ENCODE results near the gene RTEL1.
"Not testable (repeated sequence)": the region's sequence is repeated elsewhere in the genome, so short reads cannot be mapped to it uniquely, and the experiment has no call there.

Gene RTEL1

DNA sequence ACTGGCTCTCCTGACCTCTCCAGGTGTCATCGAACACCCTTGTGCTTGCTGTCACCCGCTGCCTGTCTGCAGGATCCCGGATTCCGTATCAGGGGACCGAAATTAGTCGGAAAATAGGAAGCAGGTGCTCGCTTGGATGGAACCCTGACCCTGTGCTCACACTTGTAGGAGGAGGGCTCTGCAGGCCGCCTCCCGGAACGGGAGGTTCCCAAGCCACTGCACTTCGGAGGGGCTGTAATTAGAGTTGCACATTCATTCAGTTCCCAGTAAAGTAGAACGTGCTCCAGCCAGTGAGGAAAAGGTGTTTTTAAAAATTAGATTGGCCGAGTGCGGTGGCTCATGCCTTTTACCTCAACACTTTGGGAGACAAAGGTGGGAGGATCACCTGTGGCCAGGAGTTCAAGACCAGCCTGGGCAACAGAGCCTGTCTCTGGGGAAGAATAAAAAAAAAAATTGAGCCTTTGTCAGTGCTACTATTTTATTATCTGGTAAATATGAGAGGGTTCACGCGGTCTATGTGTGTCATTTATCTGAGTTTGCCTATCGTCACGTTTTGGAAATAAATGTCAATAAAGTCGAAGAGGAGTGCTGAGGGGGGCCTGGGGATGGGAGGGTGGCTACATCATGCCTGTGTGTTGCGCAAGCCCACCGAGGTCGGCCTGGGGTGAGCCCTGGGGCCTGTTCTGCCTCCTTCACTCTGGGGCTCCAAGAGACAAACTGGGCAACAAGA, 29.7 kb upstream of the RTEL1 start:
- DNase-seq (ENCODE audit: low read depth in 3 of 3) = peak in 2 of 3 experiments; percentile 43 to 54

DNA sequence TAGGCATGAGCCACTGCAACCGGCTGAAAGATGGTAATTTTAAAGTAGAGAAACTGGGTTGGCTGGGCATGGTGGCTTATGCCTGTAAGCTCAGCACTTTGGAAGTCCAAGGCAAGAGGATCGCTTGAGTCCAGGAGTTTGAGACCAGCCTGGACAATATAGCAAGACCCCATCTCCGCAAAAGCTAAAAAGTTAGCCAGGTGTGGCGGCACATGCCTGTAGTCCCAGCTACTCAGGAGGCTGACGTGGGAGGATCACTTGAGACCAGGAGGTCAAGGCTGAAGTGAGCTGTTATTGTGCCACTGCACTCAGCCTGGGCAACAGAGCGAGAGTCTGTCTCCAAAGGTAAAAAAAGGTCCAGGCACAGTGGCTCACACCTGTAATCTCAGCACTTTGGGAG, 27.2 kb upstream of the RTEL1 start:
- not testable (repeated sequence) for DNase-seq (ENCODE audit: low read depth in 3 of 3)

DNA sequence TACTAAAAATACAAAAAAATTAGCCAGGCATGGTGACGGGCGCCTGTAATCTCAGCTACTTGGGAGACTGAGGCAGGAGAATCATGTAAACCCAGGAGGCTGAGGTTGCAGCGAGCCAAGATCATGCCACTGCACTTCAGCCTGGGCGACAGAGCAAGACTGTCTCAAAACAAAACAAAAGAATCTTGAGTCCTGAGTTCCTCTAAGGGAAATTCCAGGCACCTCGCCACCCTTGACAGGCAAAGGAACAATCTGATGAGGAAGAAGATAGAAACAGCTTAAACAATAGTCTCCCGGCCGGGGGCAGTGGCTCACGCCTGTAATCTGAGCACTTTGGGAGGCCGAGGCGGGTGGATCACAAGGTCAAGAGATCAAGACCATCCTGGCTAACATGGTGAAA, 26.7 kb upstream of the RTEL1 start:
- DNase-seq (ENCODE audit: low read depth in 3 of 3) = not testable (repeated sequence)

DNA sequence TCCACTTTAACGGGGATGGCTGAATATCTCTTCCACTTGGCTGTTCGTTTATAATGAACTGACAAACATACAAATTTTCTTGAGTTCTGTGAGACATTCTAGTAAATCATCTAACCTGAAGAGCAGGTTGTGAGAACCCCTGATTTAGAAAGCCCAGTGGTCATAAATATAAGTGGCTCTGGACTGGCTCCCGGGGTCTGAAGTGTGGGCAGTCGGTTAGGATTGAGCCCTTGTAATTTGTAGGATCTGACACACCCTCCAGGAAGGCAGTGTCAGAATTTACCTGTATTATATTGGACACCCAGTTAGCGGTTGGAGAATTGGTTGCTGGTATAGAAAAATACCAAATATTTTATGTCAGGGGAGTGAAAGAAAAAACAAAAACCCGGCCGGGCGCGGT, 24.4 kb upstream of the RTEL1 start:
- no peak for DNase-seq (ENCODE audit: low read depth in 3 of 3)

DNA sequence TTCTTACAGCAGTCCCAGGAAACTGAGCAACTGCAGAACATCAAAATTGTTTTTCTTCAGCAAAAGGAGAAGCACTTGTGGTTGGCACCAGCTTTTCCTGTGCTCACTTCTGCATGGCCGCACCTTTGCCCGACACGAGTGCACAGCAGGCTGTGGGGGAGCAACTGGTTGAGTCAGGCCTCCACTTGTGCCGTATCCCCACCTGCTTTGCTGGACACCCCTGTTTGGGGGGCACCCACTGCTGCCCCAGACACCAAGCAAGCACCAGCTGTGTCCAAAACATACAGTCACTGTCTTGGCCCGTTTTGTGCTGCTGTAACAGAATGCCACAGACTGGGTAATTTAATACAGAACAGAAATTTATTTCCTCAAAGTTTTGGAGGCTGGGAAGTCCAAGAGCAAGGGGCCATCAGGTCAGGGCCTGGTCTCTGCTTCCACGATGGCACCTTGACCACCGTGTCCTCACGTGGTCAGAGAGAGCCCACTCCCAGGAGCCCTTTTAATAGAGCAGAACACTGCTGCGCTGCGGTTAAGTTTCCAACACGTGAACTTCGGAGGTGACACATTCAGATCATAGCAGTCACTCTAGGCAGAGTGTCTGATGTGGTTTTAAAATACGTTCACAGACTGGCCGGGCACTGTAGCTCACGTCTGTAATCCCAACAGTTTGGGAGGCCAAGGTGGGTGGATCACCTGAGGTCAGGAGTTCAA, 22.5 kb upstream of the RTEL1 start:
- no peak for DNase-seq (ENCODE audit: low read depth in 3 of 3)

DNA sequence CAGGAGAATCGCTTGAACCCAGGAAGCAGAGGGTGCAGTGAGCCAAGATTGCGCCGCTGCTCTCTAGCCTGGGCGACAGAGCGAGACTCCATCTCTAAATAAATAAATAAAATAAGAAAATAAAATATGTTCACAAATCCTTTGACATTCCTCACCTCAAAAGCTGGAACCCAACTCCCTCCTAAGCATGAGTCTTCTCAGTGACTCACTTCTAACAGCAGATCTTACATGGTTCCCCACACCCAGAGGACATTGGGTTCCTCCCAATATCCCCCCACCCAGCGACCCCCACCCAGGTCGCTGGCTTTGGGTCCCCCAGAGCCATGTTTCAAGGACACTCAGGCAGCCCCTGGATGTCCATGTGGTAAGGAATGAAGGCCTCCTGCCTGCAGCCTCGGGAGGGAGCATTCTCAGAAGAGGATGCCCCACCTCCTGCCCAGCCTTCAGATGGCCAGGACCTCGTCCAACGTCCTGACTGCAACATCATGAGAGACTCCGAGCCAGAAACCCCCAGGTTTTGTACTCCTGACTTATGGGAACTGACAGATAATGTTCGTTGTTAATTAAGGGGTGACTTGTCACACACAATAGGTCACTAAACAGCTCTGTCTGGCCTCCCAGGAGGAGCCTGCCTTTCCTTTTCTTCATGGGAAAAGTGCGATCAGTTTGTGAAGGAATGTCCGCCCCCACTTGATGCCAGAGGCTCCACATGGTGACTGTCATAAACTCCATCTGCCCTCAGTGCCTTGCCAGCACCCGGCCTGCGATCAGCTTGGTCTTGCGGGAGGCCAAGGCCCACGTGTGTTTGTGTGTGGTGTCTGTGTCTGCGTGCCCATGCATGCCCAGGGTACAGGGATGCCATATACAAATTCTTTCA, 21.1 kb upstream of the RTEL1 start:
- no peak for DNase-seq (ENCODE audit: low read depth in 3 of 3)

DNA sequence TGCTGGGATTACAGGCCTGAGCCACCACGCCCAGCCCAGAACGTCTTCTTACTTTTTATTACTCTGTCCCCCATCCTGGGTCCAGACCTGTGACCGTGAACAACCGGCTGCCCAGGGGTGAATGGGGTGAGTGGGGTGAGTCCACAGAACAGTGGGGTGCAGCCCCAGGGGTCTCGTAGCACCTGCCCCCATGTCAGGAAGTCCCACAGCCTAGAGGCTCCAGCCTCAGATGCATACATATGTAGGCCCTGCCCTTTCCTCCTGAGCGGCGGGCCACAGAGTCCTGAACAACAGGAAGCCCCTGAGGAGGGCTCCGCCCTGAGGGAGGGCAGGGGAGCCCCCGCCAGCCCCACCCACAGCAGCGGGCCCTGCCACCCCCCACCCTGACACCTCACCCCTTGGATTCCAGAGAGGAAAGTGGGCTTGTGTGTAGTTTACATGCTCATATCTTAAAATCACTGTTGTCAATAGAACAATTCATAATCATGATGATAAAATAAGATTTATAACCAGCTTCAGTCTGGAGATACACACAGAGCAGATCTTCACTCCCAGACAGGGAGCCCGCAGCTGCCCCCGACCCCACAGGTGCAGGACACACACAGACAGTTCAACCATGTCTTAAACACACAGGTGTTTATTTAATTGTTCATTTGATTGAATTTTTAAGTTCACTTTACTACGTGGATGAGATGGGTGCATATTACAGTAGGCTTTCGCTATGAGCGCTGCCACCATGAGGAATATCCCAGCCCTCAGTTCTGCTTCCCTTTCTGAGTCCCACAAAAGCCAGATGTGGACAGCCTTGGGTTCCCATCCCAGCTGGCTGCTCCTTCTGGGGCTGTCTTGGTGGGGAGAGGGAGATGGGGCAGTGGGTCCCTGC, 18.8 kb upstream of the RTEL1 start:
- peak in 1 of 3 experiments; percentile 55 for DNase-seq (ENCODE audit: low read depth in 3 of 3)

DNA sequence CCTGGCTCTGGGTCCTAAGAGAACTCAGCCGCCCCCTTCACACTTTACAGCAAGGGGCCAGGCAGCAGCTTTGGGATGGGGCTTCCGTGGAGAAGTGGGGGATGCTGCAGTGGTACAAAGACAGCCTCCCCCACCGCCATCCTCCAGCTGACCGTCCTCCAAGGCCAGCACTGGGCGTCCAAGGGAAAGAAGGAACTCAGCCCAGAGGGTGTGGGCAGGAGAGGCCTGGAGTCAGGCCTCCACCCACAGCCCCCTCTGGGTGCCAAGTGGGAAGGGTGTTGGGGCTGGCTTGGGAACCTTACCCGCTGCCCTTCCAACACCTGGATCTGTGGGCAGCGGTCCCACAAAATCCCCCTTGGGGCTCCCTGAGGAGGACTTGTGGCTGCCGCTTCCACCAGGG, 18.0 kb upstream of the RTEL1 start:
- DNase-seq (ENCODE audit: low read depth in 3 of 3) = no peak

DNA sequence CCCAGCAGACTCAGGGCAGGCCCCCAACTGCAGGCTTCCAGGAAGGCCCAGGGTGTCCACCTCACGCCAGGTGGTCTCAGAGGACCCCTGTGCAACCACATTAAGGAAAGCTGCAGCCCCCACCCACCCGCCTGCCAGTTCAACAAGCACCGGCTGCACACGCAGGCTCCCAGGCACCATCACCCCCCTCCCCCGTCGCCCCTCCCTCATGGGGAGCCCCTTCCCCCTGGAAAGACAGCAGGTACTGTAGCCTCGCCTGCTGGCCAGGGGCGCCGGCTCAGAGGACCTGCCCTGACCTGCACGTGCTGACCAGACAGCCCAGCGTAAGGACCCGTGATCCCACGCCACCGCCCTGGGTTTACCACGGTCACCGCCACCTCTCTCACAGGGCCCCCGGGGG, 17.4 kb upstream of the RTEL1 start:
- DNase-seq (ENCODE audit: low read depth in 3 of 3) = not testable (repeated sequence)

DNA sequence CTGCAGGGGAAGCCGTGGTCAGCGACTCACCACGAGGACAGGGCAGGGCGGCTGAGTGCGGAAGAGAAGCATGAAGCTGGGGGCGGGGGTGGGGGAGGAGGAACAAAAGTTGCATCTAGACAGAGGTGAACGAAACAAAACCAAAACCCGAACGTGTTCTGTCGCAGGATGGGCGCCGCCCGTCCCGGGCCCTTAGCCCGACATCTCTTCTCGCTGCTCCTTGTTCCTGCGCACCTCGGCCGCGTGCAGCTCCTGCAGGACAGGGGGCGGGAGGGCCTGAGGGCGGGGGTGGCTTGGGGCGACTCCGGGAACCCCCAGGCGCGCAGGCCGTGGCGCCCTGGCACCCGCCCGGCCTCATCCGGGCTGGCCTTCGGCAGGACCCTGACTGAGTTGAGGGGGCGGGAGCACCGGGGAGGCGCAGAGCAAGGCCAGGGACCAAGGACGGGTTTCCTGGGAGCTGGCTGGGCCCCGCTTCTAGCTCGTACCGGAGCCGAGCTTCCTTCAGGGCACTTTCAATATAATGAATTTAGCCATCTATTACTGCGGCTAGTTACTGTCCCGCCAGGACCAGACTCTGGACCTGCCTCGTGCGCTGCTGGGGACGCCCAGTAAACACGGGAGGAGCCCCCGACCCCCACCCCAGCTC, 16.8 kb upstream of the RTEL1 start:
- peak in 1 of 3 experiments; percentile 41 for DNase-seq (ENCODE audit: low read depth in 3 of 3)

DNA sequence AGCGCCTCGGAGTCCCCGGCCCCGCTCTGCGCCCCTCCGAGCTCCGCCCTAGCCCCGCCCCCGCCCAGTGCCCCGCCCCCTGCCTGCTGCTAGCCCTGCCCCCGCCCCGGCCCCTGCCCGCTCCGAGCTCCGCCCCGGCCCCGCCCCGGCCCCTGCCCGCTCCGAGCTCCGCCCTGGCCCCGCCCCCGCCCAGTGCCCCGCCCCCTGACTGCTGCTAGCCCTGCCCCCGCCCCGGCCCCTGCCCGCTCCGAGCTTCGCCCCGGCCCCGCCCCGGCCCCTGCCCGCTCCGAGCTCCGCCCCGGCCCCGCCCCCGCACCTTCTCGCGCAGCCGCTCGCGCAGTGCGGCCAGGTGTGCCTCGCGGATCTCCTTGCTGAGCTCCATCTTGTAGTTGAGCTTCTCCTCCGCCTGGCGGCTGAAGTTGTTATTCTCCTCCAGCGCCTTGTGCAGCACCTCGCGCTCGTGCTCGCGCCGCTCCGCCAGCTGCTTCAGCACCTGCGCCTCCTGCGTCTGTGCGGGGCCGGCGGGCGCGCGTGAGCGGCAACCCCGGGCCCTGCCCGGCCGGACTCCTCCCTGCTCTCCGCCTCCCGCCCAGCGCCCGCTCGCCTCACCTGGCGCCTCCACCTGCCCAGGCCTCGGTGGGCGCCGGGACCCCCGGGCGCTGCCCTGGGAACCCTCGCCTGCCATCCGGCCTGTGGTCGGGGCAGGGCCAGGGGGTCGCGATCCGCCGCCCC, 16.2 kb upstream of the RTEL1 start:
- peak; percentile 95 to 99 (median 98) for DNase-seq (ENCODE audit: low read depth in 3 of 3)

DNA sequence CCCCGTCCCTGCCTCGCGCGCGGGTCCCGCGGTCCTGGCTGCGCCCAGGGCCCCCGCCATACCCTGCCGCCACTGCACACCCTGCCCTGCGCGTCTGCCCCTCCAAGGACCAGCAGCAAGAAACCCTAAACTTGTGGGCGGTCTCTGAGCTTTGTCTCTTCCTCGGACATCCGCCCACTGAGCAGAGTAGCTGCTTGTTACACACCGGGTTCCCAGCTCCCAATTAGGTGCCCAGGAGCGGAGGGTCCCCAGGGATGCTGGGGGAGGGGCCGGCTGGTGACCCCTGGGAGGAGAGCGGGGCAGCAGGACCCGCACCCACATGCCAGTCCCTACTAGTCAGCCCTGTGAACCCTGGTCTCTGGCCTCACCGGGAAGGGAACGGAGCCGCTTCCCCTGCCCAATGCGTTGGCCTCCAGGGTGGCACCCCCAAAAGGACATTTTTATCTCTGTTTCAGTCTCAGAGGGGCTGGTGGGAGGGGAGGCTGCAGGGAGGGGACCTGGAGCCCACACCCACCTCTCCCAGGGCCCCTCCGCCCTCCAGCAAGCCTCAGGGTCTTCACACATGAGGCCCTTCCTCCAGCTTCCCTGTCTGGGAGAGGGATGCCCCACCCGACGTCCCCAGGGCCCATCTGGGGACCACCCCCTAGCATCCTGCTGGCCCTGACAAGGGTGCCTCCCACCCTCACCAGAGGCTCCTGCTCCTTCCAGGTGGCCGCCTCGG, 15.4 kb upstream of the RTEL1 start:
- DNase-seq (ENCODE audit: low read depth in 3 of 3) = no peak

DNA sequence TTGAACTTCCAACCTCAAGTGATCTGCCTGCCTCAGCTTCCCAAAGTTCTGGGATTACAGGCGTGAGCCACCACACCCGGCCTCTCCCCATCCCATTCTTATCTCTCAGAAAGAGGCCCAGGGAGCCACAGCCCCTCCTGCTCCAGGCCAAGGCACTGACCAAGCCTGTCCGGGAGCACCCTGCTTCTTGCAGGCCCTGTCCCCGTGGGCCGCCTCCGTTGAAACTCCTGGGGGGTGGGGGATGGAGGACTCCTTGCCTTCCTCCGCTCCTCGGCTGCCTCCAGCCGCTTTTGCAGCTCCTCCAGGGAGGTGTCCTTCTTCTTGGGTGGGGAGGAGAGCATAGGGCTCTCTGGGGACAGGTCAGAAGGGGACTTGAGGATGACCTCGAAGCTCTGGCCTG, 14.6 kb upstream of the RTEL1 start:
- no peak for DNase-seq (ENCODE audit: low read depth in 3 of 3)

DNA sequence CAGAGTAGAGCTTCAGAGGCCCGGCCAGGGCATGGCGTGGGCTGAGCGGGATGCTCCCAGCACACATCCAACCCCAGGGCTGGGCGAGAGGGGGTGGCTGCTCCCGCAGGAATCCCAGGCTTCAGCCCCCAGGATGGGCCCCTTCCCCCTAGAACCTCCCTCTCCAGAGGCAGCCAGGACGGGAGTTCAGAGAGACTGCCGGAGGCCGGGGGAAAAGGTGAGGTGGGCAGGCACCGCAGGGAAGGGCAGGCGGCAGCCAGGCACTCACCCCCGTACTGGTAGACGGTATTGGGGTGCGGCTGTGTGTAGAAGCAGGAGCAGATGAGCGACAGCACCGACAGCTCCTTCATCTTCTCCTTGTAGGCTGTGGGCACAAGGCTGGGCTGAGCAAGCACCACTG, 14.2 kb upstream of the RTEL1 start:
- DNase-seq (ENCODE audit: low read depth in 3 of 3) = no peak

DNA sequence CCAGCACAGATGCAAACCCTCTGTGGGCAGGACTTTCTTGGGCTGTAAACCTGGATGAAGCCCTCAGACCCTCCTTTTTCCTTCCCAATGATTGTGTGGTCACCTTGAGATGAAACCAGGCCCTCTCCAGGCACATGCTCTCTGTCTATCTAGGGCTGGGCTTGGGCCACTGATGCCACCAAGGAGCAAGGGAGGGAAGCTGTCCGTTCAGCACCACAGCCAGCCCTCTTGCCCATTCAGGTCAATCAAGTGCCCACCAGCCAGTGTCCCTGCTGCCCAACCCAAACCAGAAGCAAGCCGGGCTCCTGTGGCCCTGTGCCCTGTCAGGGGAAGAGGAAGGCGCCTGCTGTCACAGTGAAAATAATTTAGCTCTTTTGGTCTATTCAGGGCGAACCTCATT, 12.9 kb upstream of the RTEL1 start:
- DNase-seq (ENCODE audit: low read depth in 3 of 3) = no peak

DNA sequence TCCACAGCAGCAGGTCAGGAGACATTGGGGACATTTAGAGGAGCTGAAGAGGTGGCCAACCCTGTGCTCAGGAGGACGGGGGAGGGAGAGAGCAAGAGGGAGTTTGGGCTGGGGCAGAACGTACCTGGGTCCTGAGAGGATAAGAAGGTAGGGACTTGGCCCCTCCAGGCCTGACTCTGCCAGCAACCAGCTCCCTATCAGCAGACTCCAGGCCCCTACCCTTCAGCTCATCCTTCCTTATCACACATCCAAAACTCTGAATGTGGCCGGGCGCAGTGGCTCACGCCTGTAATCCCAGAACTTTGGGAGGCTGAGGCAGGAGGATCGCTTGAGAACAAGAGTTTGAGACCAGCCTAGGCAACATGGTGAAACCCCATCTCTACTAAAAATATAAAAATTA, 9.9 kb upstream of the RTEL1 start:
- no peak for DNase-seq (ENCODE audit: low read depth in 3 of 3)

DNA sequence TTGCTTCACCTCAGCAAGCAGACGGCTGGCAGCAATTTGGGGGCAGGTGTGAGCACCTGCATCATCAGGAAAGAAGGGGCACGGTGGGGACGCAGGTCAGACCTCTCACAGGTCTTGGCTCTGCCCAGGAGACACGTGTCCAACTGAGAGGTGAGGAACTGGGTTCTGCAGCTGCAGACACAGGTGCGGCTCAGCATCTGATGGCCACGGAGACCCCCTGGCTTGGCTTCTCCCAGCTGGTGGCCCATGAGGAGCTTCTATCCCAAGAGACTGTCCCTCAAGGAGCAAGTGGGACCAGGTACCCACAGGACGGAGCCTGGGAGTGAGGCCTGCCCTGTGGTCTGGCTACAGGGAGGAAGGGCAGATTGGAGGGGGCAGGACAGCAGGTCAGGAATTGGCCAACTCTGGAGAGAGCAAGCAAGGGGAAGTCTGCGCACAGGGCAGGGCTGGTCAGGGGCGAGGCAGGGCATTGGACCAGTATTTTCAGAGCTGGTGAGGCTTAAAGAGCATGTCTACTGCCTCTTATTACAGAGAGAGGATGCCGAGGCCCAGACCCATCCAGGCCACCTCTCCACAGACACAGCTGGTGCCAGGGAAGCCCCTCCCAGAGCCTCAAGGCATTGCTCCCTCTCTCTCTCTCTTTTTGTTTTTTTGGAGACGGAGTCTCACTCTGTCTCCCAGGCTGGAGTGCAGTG, 9.1 kb upstream of the RTEL1 start:
- no peak for DNase-seq (ENCODE audit: low read depth in 3 of 3)

DNA sequence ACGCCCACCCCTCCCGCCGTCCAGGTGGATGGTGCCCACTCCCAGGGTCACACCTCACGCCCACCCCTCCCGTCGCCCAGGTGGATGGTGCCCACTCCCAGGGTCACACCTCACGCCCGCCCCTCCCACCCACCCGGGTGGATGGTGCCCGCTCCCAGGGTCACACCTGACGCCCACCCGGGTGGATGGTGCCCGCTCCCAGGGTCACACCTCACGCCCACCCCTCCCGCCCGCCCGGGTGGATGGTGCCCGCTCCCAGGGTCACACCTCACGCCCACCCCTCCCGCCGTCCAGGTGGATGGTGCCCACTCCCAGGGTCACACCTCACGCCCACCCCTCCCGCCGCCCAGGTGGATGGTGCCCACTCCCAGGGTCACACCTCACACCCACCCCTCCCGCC, 7.6 kb upstream of the RTEL1 start:
- not testable (repeated sequence) for DNase-seq (ENCODE audit: low read depth in 3 of 3)

DNA sequence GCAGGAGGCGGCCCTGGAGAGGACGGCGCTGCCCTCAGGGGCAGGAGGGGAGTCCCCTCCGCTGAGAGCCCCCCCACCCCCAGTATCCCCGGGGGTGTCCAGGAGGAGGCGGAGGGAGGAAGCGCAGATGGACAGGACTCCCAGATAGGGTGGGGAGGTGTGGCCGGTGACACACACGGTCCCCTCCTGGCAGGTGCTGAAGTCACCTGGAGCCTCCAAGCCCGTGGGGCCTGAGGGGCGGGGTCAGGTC, 6.2 kb upstream of the RTEL1 start:
- no peak for DNase-seq (ENCODE audit: low read depth in 3 of 3)
